ENCODE results near the gene B4GALT1.
"Not testable (repeated sequence)": the region's sequence is repeated elsewhere in the genome, so short reads cannot be mapped to it uniquely, and the experiment has no call there.

The B4GALT1 gene

DNA sequence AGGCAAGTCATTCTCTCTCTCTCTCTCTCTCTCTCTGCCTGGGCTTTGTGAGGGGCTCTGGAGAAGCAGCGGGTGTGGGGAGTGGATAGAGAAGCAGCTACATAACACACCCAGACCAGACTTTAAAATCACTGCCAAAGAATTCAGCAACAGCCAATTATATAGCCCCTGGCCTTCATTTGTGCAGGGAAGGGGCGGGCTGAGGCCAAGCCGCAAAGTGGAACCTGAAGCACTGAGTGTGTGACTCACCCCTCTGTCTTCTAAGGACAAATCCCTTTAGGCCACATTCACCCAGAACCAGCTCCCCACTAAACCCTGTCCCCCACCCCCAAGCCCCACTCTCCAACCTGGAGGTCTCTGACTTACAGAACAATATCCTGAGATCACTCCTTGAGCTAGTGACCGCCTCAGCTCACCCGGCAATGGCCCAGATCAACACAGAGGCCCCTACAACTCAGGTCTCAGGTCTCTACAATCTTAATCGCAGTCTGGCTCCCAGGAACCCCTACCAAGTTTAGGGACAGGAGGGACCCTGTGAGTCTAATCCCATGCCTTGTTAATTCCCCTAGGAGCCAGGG lies 6.0 kb downstream of the B4GALT1 start:
- peak; percentile 84 for DNase-seq

DNA sequence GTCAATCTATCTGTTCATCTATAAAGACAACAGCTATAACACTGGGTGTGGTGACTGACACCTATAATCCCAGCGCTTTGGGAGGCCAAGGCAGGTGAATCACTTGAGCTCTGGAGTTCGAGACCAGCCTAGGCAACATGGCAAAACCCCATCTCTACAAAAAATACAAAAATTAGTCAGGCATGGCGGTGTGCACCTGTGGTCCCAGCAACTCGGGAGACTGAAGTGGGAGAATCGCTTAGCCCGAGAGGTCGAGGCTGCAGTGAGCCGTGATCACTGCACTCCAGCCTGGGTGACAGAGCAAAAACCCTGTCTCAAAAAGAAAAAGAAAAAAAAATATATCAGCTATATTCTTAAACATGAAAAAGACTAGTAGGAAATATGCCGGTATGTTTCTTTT lies 6.7 kb downstream of the B4GALT1 start:
- not testable (repeated sequence) for DNase-seq

DNA sequence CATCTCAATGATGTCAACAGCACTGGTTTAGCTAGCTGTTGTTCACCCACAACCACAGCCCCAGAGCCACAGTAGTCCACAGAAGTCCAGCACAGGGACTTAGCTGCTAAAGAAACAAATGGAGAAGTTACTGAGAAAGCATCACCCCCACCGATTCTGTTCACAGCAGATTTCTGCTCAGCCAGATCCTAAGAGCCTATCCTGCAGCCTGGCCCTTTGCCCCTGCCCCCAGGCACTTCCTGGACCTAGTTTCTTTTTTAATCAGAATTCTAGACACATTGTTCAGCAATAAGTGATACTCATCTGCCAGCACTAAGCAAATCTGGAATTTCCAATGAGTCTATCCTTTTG lies 7.4 kb downstream of the B4GALT1 start:
- DNase-seq: peak; percentile 97

DNA sequence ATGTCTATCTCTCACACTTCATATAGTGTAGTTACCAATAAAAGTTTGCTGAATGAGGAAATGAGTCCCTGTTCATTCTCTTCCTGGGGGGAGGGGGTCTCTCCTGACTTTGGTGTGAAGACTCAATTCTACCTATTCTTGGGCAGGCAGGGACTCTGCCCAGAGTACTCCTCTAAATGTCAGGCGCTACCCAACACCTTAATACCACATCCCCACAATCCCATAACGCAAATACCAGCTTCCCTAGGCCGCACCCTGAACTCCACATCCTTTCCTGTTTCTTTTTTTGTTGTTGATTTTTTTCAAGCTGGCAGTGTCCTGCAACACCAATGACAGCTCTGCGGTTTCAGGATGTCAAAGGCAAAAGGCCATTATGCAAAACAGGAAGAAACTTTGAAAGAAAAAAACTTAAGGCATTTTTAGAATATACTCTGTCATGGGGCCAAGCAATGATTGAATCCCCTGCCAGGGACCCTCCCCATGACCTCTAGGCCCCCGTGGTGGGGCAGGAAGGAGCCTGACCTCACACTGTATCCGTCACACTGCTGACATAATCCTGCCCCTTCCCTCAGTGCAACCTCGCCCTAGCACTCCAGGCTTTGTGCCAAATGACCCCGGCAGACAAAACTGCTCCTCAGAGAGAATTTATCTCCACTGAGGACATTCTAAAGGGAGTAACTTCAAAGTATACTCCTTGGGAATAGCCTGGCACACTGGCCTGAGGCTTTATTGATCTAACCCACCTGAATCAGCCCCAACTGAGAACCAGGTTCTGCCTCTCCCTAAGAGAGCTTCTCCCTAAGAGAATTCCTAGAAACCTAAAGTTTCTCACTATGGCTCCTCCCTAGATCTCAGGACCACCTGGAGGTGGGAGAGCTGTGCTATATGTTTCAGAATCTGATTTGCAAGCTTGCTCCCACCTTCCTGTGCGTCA lies 8.0 kb downstream of the B4GALT1 start:
- DNase-seq: peak; percentile 98

DNA sequence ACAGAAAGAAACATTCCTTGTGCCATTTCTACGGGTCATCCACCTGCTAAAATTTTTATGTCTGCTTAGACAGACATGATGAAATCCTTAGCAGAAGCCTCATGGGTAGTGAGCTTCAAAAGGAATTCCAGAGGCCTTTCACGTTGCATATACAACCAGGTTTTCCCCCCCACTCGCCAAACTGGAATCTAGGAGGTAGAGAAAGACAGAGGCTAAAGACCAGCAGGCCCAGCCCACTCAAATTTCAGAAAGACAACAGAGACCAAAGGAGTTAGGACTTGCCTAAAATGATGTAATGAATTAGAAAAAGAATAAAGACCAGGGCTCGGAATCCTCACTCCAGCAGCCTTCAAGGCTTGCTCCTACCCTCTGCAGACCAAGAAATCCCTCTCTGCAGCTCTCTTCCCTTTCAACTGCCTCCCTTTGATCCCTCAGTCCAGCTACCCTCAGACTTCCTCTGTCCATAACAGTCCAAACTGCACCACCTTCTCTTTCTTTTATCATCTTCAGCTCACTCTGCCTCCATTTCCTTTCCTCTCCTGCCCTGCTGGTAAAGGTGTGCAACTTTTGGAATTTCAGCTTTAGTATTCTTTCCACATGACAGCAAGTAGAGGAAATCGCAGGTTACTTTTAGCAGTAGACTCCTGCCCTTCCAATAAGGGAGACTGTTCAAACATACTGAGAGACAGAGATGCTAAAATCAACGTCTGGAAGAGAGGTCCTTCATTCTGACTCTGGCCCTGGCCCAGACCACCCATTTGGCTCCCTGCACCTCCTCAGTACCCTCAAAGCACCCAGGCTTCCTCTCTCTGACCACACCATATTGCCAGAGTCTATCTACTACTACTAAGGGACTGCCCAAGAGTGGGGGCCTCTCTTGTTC lies 8.9 kb downstream of the B4GALT1 start:
- no peak for DNase-seq

DNA sequence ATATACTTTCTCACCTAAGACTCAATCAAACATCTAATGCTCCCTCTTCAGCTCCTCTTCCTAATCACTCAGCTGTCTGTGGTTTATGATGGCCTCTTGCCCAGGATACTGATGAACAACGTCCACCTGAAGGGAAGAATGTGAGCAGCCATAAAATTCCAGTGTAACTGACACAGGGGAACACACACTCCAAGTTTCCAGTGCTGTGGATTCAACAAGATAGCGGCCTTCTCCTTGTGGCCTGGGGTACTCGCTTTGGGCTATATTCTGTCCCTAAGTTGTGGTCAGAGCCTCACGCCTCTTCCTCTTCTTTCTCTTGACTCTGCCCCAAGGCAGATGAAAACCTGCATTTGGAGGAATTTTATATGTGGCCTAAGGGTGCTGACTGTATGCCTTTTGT lies 11.7 kb downstream of the B4GALT1 start:
- no peak for DNase-seq

DNA sequence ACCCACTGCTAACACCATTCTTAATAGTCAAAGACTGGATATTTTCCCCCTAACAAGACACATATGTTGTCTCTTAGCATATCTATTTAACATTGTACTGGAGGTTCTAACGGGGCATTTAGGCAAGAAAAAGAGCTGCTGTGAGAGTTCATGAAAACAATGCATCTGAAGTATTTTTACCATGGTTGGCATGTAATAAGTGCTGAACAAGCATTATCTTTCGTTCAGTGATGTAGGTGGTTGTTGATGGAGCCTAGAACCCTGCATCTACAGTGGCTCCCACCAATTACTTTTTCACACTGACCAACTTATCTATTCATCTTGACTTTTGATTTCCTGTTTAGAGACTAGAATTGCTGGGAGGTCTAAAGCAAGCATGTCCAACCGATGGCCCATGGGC lies 12.8 kb downstream of the B4GALT1 start:
- DNase-seq: no peak

DNA sequence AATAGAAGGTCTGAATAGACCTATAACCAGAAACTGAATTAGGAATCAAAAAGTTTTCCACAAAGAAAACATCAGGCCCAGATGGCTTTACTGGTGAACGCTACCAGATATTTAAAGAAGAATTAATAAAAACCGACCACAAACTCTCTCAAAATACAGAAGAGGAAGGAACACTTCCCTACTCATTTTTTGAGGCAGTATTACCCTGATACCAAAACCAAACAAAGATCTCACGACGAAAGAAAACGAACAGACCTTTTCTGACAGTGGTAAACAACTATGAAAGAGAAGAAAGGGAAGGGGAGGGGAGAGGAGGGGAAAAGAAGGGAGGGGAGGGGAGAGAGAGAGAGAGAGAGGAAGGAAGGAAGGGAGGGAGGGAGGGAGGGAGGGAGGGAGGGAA lies 13.5 kb downstream of the B4GALT1 start:
- DNase-seq: peak; percentile 58

DNA sequence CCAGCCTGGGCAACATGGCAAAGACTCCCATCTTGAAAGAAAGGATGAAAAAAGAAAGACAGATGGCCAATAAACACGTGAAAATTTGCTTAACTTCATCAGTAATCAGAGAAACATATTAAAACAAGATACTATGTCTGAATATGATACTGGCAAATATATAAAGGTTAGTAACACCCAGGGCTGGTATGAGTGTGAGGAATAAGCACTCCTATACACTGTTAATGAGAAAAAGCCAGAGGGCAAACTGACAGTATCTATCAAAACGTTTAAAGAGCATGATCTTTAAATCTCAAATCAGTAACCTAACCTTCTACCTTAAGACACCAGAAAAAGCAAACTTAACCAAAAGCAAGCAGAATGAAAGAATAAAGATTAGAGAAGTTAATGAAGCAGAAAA lies 14.1 kb downstream of the B4GALT1 start:
- no peak for DNase-seq

DNA sequence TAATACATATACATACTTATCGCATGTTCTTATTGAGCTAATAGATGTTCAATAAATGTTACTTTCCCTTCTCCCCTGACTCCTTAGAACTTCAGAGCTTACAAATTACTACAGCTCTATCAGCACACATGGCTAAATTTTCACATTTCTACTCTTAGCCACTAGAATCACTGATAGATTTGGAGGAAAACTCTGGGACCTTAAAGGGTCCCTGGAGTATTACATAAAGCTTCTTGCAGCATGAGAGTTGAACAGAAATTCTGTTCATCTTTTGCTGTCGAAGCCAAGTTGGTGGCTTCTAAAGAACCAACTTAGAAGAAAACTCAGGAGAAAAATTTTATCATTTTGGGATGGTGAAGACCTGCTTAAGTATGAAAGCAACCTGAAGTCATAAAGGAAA lies 15.5 kb downstream of the B4GALT1 start:
- DNase-seq: no peak

DNA sequence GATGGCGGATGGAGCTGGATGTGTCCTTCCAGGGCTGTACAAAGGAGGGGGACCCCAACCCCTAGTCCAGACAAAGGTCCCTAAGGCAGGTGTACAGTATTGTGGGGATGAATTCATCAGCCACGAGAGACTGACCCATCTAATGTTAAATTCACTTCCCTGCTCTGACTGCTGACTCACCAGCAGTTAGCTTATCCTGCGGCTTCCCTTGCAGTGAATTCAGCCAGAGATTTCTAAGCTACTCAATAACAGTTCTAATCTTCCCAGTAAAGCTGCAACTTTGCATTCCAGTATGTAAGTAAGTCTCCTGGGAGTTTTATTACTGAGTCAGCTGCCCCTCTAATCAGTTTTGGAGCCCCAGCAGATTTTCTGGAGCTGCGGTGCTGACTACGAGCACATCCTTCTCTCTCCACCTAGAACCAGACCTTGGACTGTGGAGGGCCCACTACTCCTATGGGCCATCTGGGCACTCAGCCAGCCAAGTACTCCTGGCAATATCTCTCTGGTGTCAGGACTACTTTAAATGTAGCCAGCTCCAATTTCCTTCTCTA lies 16.1 kb downstream of the B4GALT1 start:
- peak; percentile 74 for DNase-seq

DNA sequence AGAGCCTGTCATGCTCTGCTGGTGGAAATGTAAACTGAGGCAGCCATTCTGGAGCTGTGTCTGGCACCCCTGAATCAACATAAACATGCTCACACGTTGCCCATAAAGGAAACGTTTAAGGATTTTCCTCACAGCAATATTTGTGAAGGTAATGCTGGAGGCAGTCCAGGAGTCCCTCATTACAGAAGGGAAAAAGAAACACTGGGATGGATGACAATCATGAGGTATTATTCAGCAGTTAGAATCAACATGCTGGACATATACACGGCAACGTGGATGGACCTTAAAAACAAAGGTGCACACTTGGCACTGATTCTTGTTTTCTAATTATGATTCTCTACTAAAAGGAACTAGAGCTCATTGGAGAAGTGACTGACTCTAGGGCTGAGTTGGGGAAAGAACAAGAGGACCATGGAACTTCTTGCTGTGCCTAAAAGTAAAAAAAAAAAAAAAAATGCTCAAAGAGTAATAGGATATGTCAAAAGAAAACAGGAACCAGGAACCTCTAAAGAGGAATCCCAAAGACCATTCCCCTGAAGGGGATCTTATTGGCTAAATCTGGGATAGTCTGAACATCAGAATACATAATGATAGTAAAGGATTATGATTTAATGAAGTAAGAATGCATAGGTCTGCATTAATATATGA lies 18.6 kb downstream of the B4GALT1 start:
- peak; percentile 60 for DNase-seq

DNA sequence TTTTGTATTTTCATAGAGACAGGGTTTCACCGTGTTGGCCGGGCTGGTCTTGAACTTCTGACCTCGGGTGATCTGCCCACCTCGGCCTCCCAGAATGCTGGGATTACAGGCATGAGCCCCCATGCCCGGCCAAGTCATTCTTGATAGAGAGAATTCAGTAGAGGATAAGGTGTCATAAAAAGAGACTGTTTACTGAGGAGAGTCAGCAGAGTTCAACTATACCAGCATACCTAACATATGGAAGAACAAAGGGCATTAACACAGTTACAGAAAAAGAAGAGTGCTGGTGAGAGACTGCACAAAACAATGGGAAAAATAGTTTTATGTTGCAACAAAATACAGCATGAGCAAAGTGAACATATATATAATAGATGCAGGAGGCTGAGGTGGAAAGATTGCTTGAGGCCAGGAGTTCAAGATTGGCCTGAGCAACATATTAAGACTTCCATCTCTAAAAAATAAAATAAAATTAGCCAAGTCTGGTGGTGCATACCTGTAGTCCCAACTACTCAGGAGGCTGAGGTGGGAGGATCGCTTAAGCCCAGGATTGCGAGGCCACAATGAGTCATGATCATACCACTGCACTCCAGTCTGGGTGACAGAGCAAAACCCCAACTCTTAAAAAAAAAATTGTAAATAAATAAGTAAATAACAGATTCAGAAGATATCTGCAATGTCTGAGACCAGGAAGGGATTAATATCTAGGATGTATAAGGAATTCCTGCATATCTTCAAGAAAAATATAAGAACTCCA lies 19.5 kb downstream of the B4GALT1 start:
- no peak for DNase-seq

DNA sequence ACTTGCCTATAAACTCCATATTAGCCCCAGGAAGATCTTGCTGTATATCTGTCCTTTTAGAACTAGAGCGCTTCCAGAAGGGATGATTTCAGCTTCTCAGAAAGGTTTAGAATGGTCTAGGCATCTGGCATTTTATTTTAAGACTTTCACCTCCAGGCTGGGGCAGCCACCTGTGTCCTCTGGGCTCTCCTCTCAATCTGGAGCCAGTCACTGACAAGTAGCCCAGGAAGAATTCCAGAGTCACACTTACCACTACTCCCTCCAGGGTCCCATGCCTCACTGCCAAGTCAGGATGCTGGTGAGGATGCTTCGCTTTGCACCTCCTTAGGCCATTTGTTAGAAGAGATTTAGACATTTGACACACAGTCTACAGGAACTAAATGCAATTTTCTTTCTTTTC lies 20.8 kb downstream of the B4GALT1 start:
- DNase-seq: no peak

DNA sequence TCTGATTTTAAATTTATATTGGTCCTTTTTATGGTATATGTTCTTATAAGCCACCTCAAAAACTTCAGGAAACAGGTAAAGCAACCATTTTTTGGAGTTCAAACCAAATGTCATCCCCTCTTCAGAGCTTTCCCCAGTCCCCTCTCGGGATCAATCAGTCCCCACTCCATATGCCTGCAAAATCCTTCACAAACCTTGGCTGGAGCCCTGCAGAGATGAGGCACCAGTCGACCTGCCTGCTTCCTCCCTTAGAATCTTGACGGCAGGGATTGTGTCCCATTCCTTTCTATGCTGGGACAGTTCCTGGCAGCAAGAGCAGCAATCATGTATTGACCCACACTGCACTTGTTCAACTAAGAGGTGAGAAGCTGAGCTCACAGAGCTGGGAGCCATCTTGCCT lies 22.6 kb downstream of the B4GALT1 start:
- no peak for DNase-seq

DNA sequence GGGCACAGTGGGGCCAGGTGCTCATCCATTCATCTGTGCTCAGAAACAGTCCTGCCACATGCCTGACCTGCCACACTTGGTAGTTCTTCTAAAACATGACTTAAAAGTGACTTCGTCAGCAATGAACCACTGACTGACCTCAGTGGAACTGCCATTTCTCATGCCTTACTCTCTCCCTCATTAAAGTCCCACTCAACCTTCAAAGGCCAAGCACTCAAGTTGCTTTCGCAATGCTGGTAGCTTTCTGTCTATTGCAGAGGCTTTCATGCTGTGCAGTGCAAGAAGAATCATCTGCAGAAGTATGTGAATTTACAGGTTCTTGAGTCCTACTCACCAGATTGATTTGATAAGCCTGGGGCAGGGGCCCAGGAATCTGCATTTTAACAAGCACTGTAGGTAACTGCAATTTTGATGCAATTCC lies 23.9 kb downstream of the B4GALT1 start:
- peak; percentile 80 for DNase-seq

DNA sequence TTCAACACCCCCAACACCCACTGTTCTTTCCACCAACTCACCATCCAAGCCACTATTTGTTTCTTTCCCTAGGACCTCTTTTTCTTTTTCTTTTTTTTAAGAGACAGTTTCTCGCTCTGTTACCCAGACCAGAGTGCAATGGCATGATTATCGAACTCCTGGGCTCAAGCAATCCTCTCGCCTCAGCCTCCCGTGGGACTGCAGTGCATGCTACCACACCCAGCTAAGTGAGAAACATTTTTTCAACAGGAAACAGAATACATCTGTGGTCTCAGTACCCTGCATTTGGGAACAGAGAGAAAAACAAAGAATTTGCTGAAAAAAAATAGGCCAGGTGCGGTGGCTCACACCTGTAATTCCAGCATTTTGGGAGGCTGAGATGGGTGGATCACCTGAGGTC lies 24.6 kb downstream of the B4GALT1 start:
- no peak for DNase-seq

DNA sequence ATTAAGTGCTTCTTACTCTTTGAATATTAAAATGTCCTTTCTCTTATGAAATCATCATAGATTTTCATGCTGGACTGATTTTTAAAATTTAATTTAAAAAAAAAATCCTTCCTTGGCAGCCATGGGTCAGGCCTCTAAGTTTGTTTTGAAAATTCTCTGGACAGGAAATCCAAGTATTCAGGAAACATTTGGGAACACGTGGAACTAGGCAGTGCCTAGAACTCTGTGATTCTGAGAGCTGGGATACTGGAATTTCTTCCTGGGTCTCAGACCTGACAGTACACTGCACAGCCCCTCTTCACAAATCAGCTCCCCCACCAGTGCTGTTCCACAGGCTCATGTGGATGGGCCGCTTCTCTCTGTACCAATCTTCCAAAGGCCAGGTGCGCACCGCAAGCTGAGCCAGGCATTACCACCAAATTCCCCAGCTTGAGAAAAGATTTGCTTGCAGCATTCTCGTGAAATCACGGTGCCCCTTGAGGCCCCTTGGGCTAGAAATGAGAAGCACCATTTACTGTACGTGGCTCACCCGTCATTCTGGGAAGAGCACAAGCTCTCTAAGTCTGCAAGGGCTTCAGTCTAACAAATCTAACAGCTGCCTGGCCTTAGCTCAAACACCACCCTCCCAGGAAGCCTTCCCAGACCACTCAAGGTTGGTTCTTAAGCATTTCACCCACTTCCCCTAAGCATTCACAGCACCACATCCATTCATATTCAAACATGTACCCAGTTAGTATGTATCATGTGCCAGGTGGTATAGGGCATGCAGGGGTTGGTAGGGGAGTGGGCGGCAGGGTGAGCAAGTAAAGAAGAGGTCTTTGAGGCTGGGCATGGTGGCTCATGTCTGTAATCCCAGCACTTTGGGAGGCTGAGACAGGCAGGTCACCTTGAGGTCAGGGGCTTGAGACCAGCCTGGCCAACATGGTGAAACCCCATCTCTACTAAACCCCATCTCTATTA lies 26.5 kb downstream of the B4GALT1 start:
- no peak for DNase-seq

DNA sequence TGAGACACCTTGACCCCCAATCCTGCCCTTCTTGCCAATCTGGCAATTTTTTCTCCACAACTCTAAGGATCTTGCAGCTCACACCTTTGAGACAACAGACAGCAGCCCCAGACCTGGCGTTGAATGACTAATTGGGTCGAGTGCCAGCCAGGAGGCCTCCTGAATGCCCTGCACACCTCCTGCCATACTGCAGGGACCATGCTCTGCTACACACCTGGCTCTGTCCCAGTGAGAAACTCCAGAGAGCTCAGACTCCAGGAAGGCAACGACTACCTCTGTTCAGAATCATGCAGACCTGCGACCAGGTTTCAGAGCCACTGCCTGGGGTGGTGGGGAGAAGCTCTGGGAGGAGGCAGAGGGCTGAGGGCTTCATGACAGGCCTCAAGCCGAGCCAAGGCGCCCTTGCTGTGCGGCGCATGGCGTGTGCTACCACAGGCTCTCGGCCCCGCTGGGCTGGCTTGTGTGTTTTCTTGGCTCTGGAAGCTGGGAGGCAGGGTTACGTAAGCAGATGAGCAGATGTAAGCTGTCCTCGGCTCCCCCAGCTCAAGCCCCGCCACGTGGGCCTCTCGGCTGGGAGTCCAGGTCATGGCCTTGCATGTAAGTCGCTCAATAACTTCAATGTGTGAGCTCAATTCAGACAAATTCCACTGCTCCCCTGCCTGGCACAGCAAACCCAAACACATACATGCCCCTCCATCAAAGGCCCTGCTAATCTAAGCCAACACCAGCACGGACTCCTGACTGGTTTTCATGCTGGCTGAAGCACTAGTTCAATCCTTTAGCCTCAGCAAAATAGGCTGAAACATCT lies 27.5 kb downstream of the B4GALT1 start:
- DNase-seq: no peak

DNA sequence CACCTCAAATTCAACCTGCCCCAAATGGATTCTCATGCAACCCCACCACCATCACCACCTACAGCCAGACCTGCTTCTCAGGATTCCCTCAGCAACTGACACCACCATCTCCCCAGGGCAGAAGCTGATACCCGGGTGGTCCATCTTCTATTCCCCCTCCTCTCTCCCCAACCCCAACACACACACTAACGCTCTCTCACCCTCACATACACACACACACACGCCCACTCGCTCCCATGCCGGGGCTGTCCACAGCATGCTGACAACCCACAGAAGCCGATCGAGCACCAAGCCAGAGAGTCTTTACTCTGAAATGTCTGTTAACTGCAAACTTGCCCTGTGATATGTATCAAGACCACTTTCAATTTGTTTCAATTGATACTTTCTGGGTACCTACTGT lies 28.4 kb downstream of the B4GALT1 start:
- DNase-seq: no peak
